Measurements from ENCODE around the gene ANAPC15.

Gene ANAPC15

DNA sequence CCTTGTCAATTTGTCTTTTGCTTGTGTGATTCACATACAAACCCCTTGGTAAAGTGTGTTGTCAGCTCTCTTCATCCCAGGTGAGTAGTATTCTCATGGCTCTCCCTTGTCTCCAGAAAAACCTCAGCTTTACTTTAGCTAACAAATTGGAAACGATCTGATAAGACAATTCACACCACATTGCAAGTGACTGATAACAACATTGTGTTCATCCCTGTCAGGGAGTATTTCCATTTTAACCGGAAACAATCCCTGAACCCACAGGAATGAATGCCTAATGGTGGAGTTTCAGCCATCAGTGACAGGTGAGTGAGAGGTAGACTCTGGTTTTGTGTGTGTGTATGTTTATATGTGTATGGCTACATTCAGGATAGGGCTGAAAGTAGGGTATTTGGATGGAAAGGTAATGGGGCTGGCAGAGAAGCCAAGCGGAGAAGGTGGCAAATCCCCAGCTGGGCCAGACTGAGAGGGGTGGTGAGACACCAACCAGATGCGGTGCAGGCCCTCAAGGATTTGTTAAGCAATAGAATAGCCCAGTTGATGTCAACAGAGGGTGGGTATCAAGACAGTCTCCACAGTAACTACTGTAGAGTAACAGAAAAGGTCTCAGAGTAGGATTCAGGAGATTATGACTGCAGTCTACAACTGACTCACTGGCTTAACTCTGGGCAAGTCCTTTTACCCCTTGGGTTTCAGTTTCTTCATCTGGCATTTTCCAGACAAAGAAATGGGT is 24.3 kb downstream of the ANAPC15 start:
- Mint-ChIP-seq H3K4me3 (no peak overlapping the region), H3K27ac (no peak overlapping the region), H3K27me3 (ENCODE audit: low read depth, poor library complexity) (no peaks in the 10 kb centered on the region), H3K36me3 (ENCODE audit: low read depth) (peaks cover 4% of the 10 kb centered on the region), H3K4me1 (peaks cover 9% of the 10 kb centered on the region), H3K9me3 (no peaks in the 10 kb centered on the region)
- TF ChIP-seq, protein P1, sequence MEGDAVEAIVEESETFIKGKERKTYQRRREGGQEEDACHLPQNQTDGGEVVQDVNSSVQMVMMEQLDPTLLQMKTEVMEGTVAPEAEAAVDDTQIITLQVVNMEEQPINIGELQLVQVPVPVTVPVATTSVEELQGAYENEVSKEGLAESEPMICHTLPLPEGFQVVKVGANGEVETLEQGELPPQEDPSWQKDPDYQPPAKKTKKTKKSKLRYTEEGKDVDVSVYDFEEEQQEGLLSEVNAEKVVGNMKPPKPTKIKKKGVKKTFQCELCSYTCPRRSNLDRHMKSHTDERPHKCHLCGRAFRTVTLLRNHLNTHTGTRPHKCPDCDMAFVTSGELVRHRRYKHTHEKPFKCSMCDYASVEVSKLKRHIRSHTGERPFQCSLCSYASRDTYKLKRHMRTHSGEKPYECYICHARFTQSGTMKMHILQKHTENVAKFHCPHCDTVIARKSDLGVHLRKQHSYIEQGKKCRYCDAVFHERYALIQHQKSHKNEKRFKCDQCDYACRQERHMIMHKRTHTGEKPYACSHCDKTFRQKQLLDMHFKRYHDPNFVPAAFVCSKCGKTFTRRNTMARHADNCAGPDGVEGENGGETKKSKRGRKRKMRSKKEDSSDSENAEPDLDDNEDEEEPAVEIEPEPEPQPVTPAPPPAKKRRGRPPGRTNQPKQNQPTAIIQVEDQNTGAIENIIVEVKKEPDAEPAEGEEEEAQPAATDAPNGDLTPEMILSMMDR (IDR thresholded peaks at IDR 0.05) = no peak
- no peak for DNase-seq

DNA sequence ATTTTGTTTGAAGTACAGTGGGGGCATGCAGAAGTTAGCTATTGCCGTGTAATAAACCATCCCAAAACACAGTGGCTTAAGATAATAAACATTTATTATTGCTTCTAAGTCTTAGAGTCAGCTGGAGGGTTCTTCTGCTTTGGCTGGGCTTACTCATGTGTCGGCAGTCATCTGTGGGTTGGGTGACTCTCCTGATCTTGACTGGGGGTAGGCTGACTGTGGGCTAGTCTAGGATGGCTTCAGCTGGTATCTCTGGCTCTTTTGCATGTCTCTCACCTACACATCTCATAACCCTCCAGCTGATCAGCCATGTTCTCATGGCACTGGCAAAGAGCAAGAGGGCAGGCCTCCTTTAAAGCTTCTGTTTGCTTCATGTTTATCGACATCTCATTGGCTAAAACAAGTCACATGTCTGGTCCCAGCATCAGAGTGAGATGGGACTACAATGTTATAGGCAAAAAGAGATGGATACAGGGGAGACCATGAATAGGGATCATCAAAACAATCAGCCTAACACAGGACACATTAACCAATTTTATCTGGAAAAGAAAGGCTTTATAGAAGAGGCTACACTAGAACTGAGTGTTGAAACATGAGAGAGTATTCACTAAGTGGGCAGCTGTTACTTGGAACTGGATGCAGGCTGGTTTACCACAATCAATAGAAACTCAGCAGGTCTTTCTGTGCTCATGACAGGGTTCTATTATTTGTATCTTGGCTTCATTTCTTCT is 26.7 kb downstream of the ANAPC15 start:
- no peak overlapping the region for H3K27ac Mint-ChIP-seq
- peaks cover 16% of the 10 kb centered on the region for H3K4me1 Mint-ChIP-seq
- H3K9me3 Mint-ChIP-seq = no peaks in the 10 kb centered on the region
- H3K36me3 Mint-ChIP-seq (ENCODE audit: low read depth) = peaks cover 4% of the 10 kb centered on the region
- H3K27me3 Mint-ChIP-seq (ENCODE audit: low read depth, poor library complexity) = no peaks in the 10 kb centered on the region
- no peak overlapping the region for H3K4me3 Mint-ChIP-seq
- no peak for DNase-seq
- TF ChIP-seq, protein P1 (IDR thresholded peaks at IDR 0.05) = no peak

DNA sequence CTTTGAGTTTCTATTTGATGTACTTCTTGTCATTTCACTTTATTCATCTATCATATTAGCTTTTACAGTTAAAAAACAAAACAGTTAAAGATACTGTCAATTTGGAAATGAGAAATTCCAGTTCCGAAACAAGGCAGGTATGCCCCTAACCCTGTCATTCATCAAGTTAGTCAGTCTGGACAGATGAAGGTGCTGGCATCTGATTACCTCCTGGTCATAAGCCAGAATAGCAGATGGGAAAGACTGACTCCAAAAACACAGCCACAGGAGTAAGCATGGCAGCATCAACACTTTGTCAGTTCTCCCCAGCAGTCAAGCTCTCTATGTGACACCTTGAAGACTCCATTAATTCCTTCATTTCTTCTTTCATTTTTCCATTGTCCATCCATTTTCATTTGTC is 27.5 kb downstream of the ANAPC15 start:
- H3K36me3 Mint-ChIP-seq (ENCODE audit: low read depth) = peaks cover 4% of the 10 kb centered on the region
- H3K9me3 Mint-ChIP-seq = no peaks in the 10 kb centered on the region
- TF ChIP-seq, protein P1 (IDR thresholded peaks at IDR 0.05) = no peak
- no peaks in the 10 kb centered on the region for H3K27me3 Mint-ChIP-seq (ENCODE audit: low read depth, poor library complexity)
- DNase-seq = no peak
- H3K4me3 Mint-ChIP-seq = no peak overlapping the region
- peak overlapping the region; percentile 63 for H3K27ac Mint-ChIP-seq
- peaks cover 20% of the 10 kb centered on the region for H3K4me1 Mint-ChIP-seq

DNA sequence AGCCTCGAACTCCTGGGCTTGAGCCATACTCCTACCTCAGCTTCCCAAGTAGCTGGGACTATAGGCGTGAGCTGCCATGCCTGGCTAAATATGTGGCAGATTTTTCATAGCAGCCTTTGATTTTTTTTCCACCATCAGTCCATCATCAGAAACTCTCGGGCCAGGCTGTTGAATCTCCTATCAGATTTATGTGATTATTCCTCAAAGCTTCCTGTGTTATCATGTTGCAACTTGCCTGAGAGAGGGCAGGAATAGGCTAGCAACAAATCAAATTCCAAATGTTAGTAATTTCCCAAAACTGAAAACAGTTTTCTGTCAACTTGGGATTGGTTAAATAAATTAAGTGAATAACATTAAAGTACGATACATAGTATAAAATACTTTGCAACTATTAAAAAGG is 28.4 kb downstream of the ANAPC15 start:
- no peak overlapping the region for H3K4me3 Mint-ChIP-seq
- peaks cover 4% of the 10 kb centered on the region for H3K36me3 Mint-ChIP-seq (ENCODE audit: low read depth)
- H3K4me1 Mint-ChIP-seq = peaks cover 28% of the 10 kb centered on the region
- H3K27ac Mint-ChIP-seq = no peak overlapping the region
- H3K27me3 Mint-ChIP-seq (ENCODE audit: low read depth, poor library complexity) = no peaks in the 10 kb centered on the region
- no peak for DNase-seq
- H3K9me3 Mint-ChIP-seq = no peaks in the 10 kb centered on the region
- TF ChIP-seq, protein P1 (IDR thresholded peaks at IDR 0.05) = no peak

DNA sequence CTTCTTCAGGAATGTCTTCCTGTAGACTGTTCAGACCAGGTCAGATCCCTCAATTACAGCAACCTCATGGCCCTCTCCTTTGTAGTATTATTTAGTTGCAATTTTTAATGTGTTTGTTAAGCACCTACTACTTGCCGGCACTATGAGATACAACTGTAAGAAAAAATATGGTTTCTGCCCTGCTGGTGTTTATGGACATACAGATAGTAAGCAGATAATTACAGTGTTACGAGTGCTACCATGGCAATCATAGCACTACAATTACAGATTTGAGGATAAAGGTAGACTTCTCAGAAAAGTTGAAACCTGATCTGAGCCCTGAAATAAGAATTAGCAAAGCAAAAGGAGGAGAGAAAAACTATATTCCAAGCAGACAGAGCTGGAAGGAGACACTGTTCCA is 29.1 kb downstream of the ANAPC15 start:
- no peak overlapping the region for H3K4me3 Mint-ChIP-seq

More for the DNA sequence above, 29.1 kb downstream of the ANAPC15 start:
- H3K27me3 Mint-ChIP-seq (ENCODE audit: low read depth, poor library complexity) = no peaks in the 10 kb centered on the region
- no peak overlapping the region for H3K27ac Mint-ChIP-seq
- no peak for DNase-seq
- H3K9me3 Mint-ChIP-seq = no peaks in the 10 kb centered on the region
- H3K4me1 Mint-ChIP-seq = peaks cover 35% of the 10 kb centered on the region
- peaks cover 4% of the 10 kb centered on the region for H3K36me3 Mint-ChIP-seq (ENCODE audit: low read depth)
- TF ChIP-seq, protein P1 (IDR thresholded peaks at IDR 0.05) = no peak

Data from nephron progenitor cell (in vitro differentiated cells).